Type B pancreatic cell (in vitro differentiated cells): Measurements from ENCODE around the gene ISG15. TPM values are rescaled to one million over a fixed set of nuclear protein-coding genes. Genes with fewer than 3 reads are reported as not detected.

Experiments used
- DNase-seq: peaks from one replicate; pipeline ENCODE4 v3.0.0; 2021; ENCODE audit warnings: mixed read lengths; ENCODE audit not compliant: unreplicated experiment; ENCODE audit errors: extremely low spot score
- H3K27ac Mint-ChIP-seq: 2 replicates; pipeline ENCODE4 v1.8.0; 2021; ENCODE audit warnings: mild to moderate bottlenecking, mixed read lengths
- H3K27me3 Mint-ChIP-seq: 2 replicates; pipeline ENCODE4 v1.8.0; 2021; ENCODE audit warnings: mixed read lengths
- H3K36me3 Mint-ChIP-seq: 2 replicates; pipeline ENCODE4 v1.8.0; 2021; ENCODE audit warnings: mixed read lengths
- H3K4me1 Mint-ChIP-seq: one replicate; pipeline ENCODE4 v1.8.0; 2021; ENCODE audit warnings: mixed read lengths; ENCODE audit not compliant: unreplicated experiment
- H3K4me3 Mint-ChIP-seq: 2 replicates; pipeline ENCODE4 v1.8.0; 2021; ENCODE audit warnings: mild to moderate bottlenecking, mixed read lengths
- H3K9me3 Mint-ChIP-seq: 2 replicates; pipeline ENCODE4 v1.8.0; 2021; ENCODE audit warnings: mixed read lengths
- CTCF ChIP-seq: fragments of 200-600 bp; sonication (generic); conservative IDR thresholded peaks from 2 replicates; pipeline ENCODE4 v1.5.0; 2021; ENCODE audit warnings: antibody characterized with exemption, mild to moderate bottlenecking
- total RNA-seq: library from RNA; stranded (reverse); gene quantifications from 2 replicates; pipeline ENCODE4 v1.2.1, GENCODE V29; 2021; ENCODE audit warnings: low replicate concordance

Gene ISG15
- total RNA-seq, 1 donor from 2014 or later = 20.8 TPM

- Mint-ChIP-seq H3K36me3 (no peaks in the 10 kb centered on the region), H3K4me3 (peak within 1 kb of the TSS; percentile 77), H3K27me3 (peaks cover 26% of the 10 kb centered on the region), H3K9me3 (no peaks in the 10 kb centered on the region), H3K4me1 (no peaks in the 10 kb centered on the region), H3K27ac (no peak within 1 kb of the TSS)
- DNase-seq = no peak
- TF ChIP-seq CTCF = no peak
Measured at GRCh38 chr1:966135-966703, 47.1 kb upstream of the ISG15 start, which contains the start of gene PLEKHN1. Gene PLEKHN1 (plus strand): TSS chr1:966482. CDS start chr1:966532, 50 bp downstream.

- H3K36me3 Mint-ChIP-seq = no peaks in the 10 kb centered on the region
- no peak for TF ChIP-seq CTCF
- no peak overlapping the region for H3K27ac Mint-ChIP-seq
- no peaks in the 10 kb centered on the region for H3K4me1 Mint-ChIP-seq
- DNase-seq = no peak
- H3K9me3 Mint-ChIP-seq = no peaks in the 10 kb centered on the region
- peaks cover 26% of the 10 kb centered on the region for H3K27me3 Mint-ChIP-seq
- peak overlapping the region; percentile 77 for H3K4me3 Mint-ChIP-seq
Measured at GRCh38 chr1:966704-967300, 46.5 kb upstream of the ISG15 start.

- H3K36me3 Mint-ChIP-seq = no peaks in the 10 kb centered on the region
- peaks cover 26% of the 10 kb centered on the region for H3K27me3 Mint-ChIP-seq
- H3K4me1 Mint-ChIP-seq = no peaks in the 10 kb centered on the region
- H3K9me3 Mint-ChIP-seq = no peaks in the 10 kb centered on the region
- no peak for DNase-seq
- peak overlapping the region; percentile 20 for H3K4me3 Mint-ChIP-seq
- H3K27ac Mint-ChIP-seq = no peak overlapping the region
- TF ChIP-seq CTCF = no peak
Measured at GRCh38 chr1:967466-968343, 45.6 kb upstream of the ISG15 start.

GRCh38 chr1:969260-969855 is 43.9 kb upstream of the ISG15 start:
- DNase-seq = no peak
- no peaks in the 10 kb centered on the region for H3K9me3 Mint-ChIP-seq
- TF ChIP-seq CTCF = no peak
- peak overlapping the region; percentile 13 for H3K4me3 Mint-ChIP-seq
- no peaks in the 10 kb centered on the region for H3K4me1 Mint-ChIP-seq
- H3K36me3 Mint-ChIP-seq = no peaks in the 10 kb centered on the region
- H3K27me3 Mint-ChIP-seq = peaks cover 26% of the 10 kb centered on the region
- H3K27ac Mint-ChIP-seq = no peak overlapping the region

- no peak for DNase-seq
- no peak for TF ChIP-seq CTCF
Measured at GRCh38 chr1:970242-970972, 42.9 kb upstream of the ISG15 start.

More at GRCh38 chr1:970242-970972, 42.9 kb upstream of the ISG15 start:
- Mint-ChIP-seq H3K36me3 (no peaks in the 10 kb centered on the region), H3K9me3 (no peaks in the 10 kb centered on the region), H3K27ac (no peak overlapping the region), H3K27me3 (peaks cover 26% of the 10 kb centered on the region), H3K4me1 (no peaks in the 10 kb centered on the region), H3K4me3 (no peak overlapping the region)
